ENCODE data around the gene CALML3.

The CALML3 gene

DNA sequence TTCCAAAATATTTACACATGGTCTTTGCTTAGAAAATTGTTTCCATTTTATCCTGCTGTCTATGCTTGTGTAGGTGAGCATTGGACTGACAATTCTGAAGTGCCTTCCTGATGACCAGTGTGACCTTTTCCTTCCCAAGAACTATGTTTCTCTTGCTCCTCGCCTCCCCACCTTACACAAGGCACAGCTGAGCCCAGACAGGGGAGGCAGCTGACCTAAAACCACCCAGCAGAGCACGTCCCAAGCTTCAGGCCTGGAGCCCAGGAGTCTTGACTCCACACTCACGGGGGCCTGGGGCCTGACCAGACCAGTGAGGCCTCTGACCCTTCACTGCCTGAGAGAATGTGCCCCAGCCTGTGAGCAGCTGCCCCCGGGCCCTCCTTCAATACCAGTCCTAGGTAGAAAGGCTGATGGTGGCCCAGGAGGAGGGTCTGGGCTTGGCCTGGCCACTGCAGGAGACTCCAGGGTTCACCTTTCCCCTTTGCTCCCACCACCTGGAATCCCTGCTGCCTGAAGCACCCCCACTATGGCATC is 32.4 kb upstream of the CALML3 start:
- no peak for FAIRE-seq

DNA sequence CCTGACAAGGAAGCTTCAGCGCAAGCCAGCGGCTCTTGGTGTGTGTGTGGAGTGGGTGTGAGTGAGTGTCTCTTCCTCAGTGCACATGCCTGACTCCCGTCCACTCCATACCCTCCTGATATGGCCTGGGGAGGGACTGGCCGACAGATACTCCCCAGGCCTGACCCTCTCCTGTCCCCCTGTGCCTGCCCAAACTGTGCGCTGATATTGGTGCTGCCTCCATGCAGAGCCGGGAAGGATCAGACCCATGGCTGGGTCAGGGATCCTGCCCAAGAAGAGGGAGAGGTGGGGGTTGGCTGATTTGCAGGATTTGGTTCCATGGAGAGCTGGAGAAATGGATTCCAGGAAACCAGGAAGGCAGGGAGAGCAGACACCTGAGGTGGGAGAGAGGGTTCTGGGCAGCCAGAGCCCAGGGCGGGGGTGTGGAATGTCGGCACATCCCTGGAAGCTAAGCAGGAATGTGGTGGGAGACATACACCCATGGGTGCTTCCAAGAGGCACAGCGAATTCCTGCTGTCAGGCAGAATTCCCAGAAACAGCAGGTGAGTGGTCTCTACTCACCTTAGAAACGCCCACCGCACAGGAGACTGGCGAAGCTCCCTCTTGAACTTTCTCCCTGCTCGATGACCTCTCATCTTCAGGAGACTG is 31.7 kb upstream of the CALML3 start:
- FAIRE-seq = no peak

DNA sequence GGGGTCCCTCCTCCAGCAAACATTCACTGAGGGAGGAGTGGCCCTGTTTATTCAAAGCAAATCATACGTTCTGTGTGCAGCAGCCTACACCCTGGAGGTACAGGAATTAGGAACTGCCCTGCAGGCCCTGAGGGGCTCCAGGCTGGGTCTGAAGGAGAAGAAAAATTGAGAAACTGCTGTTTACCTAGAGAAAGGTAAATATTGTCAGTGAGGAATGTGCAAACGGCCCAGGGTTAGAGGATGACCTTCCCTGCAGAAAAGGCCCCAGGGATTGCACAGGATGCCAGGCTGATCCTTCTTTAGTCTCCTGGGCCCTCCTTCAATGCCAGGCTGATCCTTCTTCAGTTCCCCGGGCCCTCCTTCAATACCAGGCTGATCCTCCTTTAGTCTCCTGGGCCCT is 31.1 kb upstream of the CALML3 start:
- FAIRE-seq = no peak

DNA sequence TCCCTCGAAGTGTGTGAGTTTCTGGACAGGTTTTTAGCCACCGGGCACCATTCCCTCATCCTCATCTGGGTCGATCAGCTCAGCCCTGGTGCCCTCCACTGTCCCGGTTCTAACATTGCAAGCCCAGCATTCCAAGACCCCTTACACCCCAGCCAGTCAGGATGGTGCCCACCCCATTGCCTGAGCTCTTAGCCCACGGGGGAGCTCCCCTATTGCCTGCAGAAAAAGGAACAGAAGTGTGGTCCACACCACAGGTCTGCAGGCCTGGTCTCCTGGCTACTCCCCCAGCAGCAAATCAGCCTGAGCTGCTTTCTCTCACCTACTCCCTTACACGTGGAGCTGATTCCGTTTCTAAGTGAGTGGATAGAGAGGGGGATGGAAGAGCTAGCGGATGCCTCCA is 30.1 kb upstream of the CALML3 start:
- FAIRE-seq = no peak

DNA sequence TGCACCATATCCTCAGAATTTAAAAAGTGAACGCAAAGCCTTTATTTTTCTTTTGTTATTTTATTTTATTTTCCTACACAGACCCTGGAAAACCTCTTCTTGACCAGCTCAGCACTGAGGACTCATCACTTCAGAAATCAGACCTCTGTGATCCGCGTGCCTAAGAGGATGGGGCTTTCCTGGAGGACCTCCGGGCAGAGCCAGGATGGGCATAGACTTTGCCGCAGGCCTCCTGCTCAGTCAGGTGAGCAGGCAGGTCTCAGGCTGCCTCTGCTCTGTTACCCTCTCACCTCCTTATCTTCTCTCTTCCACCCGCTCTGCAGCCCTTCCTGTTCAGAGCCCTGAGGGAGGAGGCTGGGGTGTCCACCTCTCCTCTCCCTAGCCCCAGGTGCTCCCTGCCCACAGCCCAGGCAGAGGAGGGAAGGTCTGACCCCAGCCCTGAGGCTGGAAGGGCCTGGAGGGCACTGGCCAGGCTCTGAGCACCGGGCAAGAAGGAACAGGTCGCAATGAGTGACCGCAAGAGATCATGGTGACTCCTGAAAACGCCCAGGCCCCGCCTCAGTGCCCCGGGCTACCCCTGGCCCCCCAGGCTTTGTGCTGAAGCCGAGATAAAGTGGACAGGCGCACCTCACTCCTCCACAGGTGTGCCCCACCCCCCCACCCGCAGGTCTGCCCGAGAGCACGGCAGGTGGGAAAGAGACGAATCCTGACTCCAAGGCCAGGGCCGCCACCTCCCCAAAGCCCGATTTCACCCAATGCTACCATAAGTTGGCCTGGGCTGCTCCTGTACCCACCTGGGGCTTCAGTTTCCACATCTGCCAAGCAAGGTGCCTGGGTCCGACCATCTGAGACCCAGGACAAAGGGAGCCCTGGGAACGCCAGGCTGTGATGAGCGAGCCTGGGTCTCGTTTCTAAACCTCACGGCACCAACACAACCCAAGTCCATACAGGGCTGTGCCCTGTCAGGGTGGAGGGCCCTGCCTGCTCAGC is 28.2 kb upstream of the CALML3 start:
- FAIRE-seq = no peak

DNA sequence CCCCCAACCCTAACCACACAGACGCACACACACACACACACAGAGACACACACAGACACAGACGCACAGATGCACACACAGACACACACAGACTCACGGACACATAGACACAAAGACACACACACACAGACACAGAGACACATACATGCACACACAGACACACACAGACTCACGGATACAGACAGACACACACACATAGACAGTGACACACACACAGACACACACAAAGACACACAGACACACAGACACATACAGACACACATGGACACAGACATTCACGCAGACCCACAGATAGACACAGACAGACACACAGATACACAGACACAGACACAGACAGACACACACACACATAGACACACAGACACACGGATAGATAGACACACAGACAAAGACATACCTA is 27.5 kb upstream of the CALML3 start:
- FAIRE-seq = no peak

DNA sequence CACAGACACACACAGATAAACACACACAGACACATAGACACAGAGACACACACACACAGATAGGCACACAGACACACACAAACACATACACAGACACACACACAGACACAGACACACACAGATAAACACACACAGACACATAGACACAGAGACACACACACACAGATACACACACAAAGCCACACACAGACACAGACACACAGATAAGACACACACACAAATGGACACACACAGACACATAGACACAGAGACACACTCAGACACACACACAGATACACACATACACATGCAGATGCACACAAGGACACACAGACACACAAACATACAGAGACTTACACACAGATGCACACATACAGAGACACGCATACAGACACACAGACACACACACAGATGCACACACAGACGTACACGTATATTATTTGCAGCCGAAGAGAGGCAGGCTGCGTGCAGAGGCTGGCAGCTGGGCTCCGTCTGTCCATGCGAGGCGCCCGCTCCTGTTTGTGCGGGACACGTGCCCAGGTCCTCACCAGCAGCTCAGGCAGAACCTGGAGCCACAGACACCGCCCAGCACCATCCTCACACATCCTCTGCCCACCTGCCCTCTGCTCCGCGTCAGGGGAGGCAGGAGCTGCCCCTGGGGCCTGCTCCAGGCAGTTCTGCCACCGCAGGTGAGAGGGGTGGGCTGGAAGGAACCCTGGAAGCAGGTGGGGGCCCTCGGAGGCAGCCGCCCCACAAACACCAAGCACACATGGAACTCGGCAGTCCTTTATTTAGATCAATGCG is 26.6 kb upstream of the CALML3 start:
- no peak for FAIRE-seq

DNA sequence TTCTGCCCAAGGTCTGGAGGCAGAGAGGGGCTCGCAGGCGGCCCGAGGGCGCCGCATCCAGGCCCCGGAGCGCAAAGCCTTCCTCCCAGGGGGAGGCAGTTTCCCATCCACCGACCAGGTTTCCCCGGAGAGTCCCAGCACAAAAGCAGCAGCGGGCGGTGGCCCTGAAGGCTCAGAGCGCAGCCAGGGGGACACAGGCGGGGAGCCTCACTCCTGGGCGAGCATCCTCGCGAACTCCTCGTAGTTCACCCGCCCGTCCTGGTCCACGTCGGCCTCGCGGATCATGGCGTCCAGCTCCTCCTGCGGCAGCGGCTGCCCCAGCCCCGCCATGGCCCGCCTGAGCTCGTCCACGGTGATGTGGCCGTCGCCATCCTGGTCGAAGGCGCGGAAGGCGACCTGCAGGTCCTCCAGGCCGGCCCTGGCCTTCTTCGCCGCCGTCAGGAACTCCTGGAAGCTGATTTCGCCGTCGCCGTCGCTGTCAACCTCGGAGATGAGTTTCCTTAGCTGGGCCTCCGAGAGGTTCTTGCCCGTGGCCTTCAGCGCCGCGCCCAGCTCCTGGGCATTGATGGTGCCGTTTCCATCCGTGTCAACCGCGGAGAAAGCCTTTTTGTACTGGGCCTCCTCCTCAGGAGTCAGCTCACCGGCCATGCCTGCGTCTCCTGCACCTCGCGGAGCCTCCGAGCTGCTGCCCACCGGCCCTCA is 25.8 kb upstream of the CALML3 start:
- no peak for FAIRE-seq

DNA sequence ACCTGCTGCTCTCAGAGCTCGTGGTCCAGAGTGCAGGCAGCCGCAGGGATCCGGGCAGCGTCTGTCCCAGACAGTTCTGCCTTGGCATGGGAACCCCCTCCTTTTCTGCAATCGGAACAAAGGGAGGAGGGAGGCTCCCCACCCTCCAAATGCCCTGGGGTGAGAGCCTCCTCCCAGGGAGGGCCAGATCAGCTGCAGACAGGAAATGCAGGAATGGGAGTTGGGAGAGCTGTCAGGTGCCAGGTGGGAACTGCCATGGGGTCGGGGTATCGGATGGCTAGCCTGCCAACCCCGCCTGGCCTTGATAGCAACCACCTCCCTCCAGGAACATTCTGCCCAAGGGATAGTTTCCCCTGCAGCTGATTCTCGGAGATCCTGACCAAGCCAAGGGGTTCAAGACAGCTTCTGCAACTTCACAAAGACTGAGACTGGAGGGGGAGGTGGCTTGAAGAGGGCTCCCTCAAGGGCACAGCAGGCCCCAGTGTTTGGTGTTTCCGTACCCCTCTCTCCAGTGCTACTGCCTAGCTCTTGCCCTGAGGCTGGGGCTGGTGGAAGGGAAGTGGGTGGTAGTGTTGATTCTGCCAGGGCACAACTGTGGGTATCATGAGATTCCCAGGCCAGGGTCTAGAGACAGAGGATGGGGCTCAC is 25.1 kb upstream of the CALML3 start, which contains the start of gene CALML5:
Gene CALML5, minus strand, starts transcription at position 78 of the 648 bp plus-strand sequence. CDS start 132 bp downstream, outside the sequence.
- no peak for FAIRE-seq

DNA sequence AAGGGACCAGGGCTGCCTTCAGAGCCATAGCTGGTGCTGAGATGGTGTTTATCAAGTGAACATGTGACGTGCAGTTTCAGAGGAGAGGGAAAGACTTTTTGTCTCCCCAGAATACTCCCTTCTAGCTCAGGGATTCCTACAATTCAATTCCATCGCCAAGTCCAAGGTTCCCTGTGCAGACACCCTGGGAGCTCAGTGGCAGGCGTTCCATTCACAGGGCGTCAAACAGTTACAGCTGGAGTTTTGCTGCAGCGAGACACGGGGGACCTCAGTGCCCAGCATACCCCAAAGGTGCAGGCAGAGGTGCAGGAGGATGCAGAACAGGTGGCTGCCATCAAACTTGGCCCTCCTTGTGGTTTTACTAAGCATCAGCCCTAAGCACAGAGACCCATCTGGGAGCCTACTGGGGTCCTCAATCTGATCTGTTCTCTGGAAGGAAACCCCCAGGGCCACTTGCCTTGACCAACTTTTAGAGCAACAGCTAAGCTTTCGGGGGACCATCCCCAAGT is 24.5 kb upstream of the CALML3 start:
- FAIRE-seq = no peak

DNA sequence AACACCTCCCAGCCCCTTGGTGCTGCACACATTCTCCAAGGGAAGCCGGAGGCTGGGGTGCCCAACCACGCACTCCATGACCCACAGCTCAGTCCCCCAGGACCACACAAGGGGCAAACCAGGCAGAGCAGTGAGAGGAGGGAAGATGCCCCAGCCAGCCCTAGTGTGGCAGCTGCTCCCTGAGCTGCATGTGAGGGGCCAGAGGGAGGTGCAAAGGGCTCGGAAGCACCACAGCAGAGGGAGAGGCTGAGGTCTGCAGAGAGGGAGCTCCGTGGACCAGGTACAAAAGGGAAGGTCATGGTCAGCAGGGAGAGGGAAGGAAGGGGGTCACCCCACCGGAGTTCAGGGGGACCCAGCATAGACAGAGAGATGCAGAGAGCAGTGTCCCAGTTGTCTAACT is 23.9 kb upstream of the CALML3 start:
- no peak for FAIRE-seq

DNA sequence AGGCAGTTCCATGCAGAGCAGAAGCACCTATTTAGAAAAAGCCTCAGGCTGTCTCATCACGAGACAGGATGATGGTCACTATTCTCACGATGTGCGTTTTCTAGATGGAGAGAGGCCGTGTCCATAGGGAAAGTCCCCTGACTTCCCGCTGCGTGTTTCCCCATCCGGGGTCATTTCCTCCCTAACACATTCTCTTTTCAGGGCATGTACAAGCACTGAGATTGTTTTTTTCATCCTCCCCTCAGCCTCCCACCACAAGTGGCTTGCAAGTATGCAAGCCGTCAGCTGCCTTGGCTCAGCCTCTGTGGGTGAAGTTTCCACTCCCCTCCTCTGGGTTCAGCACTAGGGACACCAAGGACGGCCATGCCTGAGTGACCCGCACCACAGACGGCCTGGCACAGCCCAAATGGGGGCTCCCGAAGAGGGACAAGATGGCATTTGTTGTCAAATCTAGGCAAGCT is 22.7 kb upstream of the CALML3 start:
- FAIRE-seq = no peak

DNA sequence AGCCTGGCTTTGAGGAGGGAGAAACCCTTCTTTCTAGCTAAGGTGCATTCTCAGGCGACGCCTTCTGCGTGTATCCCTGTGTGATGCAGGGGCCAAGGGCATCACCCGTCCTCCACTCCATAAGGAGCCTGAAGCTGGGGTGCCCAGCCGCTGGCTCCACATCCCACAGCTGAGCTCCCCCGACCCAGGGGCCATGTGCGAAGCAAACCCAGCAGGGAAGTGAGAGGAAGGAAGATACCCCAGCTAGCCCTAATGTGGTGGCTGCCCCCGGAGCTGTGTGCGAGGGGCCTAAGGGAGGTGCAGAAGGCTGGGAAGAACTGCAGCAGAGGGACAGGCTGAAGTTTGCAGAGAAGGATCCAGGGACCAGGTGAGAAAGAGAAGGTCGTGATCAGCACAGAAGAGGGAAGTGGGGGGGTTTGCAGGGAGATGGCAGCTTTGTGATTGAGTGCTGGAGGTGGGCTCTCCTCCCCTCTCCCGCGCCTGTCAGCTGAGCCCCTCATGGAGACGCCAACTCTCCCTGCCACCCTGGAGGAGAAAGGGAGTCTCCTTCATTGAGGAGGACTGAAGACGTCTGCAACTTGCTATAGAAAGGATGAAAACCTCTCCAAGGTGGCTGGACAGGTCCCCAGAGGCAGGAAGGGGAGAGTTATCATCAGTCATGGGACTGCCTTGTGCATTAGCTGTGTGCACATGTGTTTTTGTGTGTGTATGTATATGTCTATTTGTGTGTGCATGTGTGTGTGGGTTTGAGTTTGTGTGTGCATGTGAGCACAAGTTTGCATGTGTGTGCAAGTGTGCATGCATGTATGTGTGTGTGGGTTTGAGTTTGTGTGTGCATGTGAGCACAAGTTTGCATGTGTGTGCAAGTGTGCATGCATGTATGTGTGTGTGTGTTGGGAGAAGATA is 21.9 kb upstream of the CALML3 start:
- FAIRE-seq = no peak

DNA sequence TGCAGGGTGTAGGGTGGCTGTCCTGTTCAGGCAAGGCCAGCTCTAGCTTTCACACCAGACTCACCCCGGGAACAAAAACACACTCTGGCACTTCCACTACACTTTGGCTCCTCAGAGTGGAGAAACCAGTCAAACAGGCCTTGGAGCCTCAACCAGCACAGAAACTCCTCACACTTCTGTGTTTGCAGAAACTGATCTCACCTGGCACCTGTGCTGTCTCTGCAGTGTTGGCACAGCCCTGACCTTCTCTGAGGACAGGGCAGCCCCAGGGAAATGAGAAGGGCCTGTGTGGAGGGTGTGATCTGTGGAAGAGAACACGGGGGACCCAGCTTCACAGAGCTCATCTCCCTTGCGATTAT is 21.3 kb upstream of the CALML3 start:
- no peak for FAIRE-seq

DNA sequence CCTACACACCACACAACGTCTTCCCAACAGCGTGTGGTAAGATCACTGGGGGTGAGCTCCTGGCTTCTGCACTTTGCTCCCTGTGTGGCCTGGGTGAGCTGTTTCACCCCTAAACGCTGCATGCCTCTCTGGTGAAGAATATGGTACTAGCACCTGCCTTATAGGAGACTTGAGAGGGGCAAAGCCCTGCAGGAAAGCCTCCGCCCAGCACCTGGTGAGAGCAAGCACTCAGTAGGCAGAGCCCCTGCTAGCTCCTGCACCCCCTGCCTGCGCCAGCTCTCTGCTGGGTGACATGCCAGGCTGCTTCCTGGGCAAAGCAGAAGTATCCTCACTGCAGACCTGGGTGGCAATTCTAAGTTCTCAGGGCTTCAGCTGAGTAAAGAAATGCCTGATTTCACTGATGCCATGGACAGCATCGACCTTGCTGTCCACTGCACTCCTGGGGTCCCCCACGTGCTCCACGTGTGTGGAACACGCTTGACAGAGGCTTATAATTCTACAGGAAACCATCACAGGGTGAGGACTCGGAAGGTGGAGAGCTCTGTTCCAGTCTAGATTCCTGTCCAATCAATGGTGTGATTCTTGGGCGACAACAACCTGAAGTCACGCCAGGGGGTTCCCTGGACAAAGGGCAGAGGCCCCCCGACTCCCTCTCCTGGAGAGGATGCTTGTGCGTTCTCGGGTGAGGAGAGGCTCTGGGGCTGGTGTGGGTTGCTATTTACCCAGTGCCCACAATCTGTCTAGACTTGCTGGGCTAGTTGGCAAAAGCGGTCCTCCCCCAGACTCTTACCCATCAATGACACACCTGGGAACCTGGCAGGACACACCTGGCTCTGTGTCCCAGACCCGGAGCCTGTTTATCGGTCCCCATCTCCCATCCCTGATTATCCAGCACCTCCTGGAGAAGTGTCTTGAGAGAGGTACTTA is 20.4 kb upstream of the CALML3 start:
- no peak for FAIRE-seq

DNA sequence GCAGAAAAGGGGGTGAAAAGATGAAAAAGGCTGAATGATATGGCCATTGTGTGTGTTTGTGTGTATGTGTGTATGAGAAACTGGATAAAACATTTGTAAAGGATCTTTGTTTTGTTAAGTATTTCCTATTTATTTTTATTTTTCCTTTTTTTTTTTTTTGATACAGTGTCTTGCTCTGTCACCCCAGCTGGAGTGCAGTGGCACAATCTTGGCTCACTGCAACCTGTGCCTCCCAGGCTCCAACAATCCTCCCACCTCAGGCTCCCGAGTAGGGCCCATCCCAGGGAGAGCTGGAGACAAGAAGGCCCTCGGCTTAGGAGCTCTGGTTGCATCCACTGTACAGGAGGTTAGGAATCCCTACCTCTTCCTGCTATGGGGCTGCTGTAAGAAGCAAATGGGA is 18.5 kb upstream of the CALML3 start:
- no peak for FAIRE-seq

DNA sequence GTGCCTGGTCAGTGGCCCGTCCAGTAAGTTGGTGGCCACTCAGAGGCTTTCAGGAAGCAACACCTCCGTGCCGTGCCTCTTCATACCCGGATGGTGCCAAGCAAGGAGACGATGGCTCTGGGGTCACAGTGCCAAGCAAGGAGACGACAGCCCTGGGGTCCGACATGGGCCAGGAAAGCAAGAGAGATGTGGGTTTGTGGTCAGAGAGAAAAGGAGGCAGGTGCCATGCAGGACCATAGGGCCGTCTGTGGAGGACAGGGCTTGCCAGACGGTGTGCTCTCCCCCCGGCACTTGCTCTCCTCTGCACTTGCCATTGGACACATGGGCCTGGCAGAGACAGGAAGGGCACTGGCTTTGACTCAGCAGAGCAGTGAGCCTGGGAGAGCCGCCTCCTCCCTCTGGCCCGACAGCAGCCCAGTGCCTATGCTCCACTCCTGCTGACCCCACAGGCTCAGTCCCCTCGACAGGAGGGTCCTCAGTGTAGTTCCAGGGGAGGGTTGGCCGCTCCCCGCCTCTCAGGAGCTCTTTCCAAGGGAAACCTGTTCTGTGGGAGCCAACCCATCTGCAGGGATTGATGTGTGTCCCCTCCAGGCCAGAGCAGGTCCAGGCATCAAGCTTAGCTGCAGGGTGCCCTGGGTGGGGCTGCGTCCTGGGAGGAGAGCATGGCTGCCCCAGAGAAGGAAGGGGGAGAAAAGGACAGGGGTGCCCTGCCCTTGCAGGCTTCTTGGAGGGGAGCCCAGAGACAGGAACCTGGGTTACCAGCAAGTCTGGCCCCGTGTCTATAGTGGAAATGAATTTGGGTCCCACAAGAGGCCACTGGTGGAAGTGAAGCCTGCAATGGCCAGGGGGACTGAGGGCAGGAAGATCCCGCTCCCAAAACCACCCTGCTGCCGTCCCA is 17.8 kb upstream of the CALML3 start:
- no peak for FAIRE-seq

DNA sequence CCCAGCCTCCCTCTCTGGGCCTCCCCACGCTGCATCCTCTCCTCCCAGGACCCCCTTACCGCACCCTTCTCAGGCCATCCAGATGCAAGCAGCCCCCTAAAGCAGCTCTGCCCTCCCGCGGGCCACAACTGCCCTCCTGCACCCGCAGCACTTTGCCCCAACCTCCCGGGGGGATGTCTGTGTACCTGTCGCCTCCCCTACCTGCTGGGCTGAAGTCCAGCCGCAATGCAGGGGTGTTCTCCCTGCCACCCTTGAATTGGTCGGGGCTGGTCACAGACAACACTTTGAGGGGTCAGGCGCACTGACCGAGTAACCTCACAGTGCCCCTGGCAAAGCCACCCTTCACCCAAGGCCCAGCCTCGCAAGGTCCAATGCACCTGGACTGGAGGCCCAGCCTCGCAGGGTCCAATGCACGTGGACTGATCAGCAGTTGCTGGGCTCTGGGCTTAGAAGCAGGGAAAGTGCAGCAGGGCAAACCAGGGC is 17.1 kb upstream of the CALML3 start:
- FAIRE-seq = no peak

Measured in G401.6 (cell line).